ENCODE measurements around the gene ELOB.
A peak's percentile ranks its signal among the peaks of the same experiment; 100 is the strongest.

The ELOB gene

GRCh38 chr16:2752035-2752849 lies 24.8 kb downstream of the ELOB start, which contains the start of gene SRRM2:
SRRM2 (plus strand) TSS chr16:2752638; CDS start chr16:2756365, 3,727 bp downstream.
- Mint-ChIP-seq H3K27me3 (no peaks in the 10 kb centered on the region), H3K4me3 (peak within 1 kb of the TSS; percentile 95), H3K36me3 (peaks cover 56% of the 10 kb centered on the region), H3K9me3 (peaks cover 5% of the 10 kb centered on the region), H3K27ac (peak within 1 kb of the TSS; percentile 99), H3K4me1 (peaks cover 57% of the 10 kb centered on the region)
- ATAC-seq, result peak; percentile 96

DNA sequence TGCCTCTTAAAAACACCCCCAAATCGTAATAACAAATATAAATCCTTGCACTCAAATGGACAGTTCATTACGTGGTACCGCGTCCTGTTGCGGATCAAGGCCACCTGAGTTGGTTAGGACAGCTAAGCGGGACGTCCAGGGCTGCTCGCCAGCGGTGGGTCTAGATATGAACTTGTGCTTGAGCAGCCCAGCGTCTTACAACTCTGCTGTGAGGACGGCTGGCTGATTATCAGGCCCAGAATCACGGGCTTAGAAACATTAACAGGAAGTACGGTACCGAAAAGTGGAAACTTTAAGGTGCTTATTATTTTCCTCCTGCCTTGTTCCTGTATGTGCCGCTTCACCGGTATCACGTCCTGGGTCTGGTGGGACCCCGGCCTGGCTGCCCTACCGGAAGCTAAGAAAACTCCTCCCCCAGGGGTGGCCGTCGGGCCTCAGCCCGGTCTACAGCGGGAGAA lies 25.5 kb downstream of the ELOB start:
- ATAC-seq, result peak; percentile 73
- peaks cover 5% of the 10 kb centered on the region for H3K9me3 Mint-ChIP-seq
- H3K36me3 Mint-ChIP-seq, result peaks cover 50% of the 10 kb centered on the region
- H3K27ac Mint-ChIP-seq, result peak overlapping the region; percentile 99
- H3K27me3 Mint-ChIP-seq, result no peaks in the 10 kb centered on the region
- peaks cover 50% of the 10 kb centered on the region for H3K4me1 Mint-ChIP-seq
- peak overlapping the region; percentile 95 for H3K4me3 Mint-ChIP-seq

DNA sequence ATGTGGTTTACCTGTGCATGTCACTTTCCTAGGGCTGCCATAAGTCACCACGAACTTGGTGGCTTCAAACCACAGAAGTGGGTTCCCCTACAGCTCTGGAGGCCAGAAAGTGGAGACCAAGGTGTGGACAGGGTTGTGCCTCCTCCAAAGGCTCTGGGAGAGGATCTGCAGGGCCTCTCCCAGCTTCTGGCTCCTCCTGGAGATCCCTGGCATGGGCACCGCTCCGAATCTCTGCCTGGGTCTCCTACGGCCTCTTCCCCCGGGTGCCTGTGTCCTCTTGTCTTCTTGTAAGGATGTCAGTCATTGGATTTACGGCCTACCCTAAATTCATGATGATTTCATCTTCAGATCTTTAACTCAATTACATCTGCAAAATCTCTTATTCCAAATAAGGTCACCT lies 27.1 kb downstream of the ELOB start:
- Mint-ChIP-seq H3K9me3 (peaks cover 5% of the 10 kb centered on the region), H3K27me3 (no peaks in the 10 kb centered on the region), H3K4me3 (peak overlapping the region; percentile 38), H3K4me1 (peaks cover 34% of the 10 kb centered on the region), H3K36me3 (peaks cover 33% of the 10 kb centered on the region), H3K27ac (peak overlapping the region; percentile 99)
- no peak for ATAC-seq

DNA sequence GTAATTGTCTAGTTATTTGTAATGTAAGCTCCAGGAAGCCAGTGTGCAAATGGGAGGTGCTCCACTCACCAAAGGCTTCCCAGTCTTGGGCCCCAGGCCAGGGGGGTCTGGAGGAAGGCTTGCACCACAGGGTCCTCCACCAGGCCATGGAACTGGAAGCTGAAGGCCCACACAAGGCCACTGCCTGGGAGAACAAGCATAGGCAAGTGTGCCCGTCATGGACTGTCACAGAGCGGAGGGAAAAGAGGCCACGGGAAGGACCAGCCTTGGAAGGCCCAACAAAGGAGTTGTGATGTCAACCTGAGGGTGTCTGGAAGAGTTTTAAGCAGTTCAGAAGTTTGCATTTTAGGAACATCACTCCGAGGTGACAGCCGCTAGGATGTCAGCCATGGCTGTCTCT lies 27.6 kb downstream of the ELOB start:
- no peak overlapping the region for H3K4me3 Mint-ChIP-seq
- peaks cover 29% of the 10 kb centered on the region for H3K4me1 Mint-ChIP-seq
- H3K9me3 Mint-ChIP-seq, result peaks cover 5% of the 10 kb centered on the region
- ATAC-seq, result no peak
- H3K27ac Mint-ChIP-seq, result no peak overlapping the region
- peaks cover 31% of the 10 kb centered on the region for H3K36me3 Mint-ChIP-seq
- no peaks in the 10 kb centered on the region for H3K27me3 Mint-ChIP-seq

DNA sequence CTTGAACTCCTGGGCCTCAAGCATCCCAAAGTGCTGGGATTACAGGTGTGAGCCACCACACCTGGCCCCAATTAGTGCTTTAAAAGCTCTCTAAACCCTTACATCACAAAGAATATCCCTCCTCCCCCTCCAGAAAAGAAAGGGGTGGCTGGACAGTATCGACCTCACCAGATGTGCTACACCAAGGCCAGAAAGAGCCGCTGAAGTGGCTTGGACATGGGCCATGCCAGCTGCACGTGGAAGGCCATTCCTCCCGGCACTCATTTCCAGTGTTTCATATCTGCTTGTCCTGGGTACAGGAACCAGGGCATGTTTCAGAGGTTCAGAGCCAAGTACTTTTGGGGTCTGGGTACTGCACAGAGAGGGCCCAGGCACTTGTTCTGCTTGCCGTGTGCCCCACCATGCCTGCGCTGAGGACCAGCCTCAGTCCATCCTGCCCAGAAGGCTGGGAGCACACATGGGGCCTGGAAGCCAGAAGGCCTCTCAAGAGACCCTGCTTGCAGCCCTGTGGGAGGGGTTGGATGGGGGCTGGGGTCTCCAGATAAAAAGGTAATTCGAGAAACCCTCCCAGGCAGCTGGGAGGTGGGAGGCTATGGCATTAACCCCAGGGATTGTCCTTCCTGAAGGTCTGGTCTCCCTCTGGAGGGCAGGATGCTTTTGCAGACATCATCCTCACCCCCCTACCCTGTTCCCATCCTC lies 28.2 kb downstream of the ELOB start:
- Mint-ChIP-seq H3K4me3 (no peak overlapping the region), H3K27ac (no peak overlapping the region)

GRCh38 chr16:2745961-2746360 lies 31.1 kb downstream of the ELOB start:
- no peak overlapping the region for H3K4me3 Mint-ChIP-seq
- no peak for ATAC-seq
- no peak overlapping the region for H3K27ac Mint-ChIP-seq
- peaks cover 2% of the 10 kb centered on the region for H3K27me3 Mint-ChIP-seq
- peaks cover 13% of the 10 kb centered on the region for H3K36me3 Mint-ChIP-seq
- no peaks in the 10 kb centered on the region for H3K9me3 Mint-ChIP-seq
- peaks cover 7% of the 10 kb centered on the region for H3K4me1 Mint-ChIP-seq

More for the DNA sequence above, 28.2 kb downstream of the ELOB start:
- Mint-ChIP-seq H3K36me3 (peaks cover 25% of the 10 kb centered on the region), H3K4me1 (peaks cover 23% of the 10 kb centered on the region), H3K27me3 (no peaks in the 10 kb centered on the region), H3K9me3 (peaks cover 5% of the 10 kb centered on the region)
- no peak for ATAC-seq

DNA sequence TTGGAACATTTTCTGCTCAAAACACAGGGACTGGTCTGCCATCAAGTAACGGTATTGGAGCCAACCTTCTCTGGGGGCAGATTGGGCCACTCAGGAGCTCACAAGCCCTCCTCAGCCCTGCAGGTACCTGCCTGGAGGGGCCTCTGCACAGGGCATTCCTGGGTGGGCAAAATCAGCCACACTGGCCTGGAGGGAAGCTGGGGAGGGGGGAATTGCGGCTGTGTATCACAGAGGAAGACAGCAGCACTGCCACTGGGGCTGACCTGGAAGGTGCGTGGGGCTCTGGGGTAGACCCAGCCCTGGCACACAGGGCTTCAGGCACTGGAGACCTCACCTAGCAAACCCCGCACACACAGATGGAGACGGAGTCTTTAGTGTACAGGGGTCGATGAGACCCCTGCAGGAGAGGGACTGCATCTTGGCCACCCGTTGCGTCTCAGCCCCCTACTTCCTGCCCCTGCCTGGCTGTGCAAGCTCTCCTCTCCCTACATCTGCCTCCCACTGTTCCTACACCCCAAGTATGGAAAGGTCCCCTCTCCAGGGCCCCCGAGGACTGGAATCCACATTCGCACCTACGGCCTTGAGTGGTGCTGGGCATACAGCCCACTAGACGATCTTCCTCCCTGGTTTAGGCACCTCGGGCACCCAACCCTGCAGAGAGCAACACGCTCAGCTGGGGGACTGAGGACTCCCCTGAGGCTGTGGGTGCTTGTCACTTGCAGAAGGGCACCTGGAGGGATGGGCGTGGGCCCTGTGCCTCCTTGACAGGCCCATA lies 31.8 kb downstream of the ELOB start:
- peaks cover 6% of the 10 kb centered on the region for H3K4me1 Mint-ChIP-seq
- peaks cover 11% of the 10 kb centered on the region for H3K36me3 Mint-ChIP-seq
- ATAC-seq, result no peak
- no peak overlapping the region for H3K27ac Mint-ChIP-seq
- H3K4me3 Mint-ChIP-seq, result no peak overlapping the region
- H3K9me3 Mint-ChIP-seq, result no peaks in the 10 kb centered on the region
- H3K27me3 Mint-ChIP-seq, result peaks cover 9% of the 10 kb centered on the region

- Mint-ChIP-seq H3K9me3 (no peaks in the 10 kb centered on the region), H3K36me3 (peaks cover 5% of the 10 kb centered on the region), H3K27me3 (peaks cover 14% of the 10 kb centered on the region), H3K4me3 (no peak overlapping the region), H3K4me1 (no peaks in the 10 kb centered on the region), H3K27ac (no peak overlapping the region)
- no peak for ATAC-seq
Measured at GRCh38 chr16:2744711-2745110, 32.4 kb downstream of the ELOB start.

DNA sequence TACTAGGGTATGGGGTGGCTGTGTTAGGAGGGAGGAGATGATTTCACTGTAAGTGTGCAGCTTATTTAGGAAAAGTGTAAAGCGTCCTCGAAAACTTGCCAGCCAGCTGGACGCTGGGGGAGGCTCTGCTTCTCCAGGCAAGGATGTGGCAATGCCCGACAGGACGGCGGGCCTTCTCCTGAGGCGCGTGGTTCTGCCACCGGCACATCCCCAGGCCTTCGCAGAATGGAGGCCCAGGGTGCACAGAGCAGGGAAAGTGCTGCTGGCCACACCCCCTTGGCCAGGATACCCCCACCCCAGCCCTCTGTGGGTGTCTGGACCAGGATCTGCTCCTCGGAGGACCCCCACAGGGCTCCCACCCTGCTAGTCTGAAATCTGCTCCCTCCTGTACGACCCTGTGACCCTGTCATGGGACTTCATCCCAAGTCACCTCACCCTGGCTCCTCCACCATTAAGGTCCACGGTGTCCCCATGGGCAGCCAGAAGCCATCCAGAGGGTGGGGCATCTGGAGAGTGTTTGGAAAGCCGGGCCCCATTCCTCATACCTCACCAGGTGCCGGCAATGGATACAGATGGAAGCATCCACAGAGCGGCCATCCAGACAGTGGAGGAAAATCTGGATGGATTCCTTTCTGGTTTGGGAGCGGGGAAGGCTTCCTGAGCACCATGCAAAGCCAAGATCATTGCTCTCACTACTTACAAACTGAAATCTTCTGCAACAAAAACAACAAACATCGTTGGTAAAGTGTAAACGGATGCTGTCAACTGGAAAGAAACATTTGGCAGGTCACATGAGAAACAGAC lies 33.9 kb downstream of the ELOB start:
- Mint-ChIP-seq H3K27ac (no peak overlapping the region), H3K9me3 (no peaks in the 10 kb centered on the region), H3K4me3 (no peak overlapping the region), H3K4me1 (no peaks in the 10 kb centered on the region), H3K36me3 (no peaks in the 10 kb centered on the region), H3K27me3 (peaks cover 19% of the 10 kb centered on the region)
- no peak for ATAC-seq

- ATAC-seq, result no peak
- Mint-ChIP-seq H3K36me3 (no peaks in the 10 kb centered on the region), H3K9me3 (no peaks in the 10 kb centered on the region), H3K4me3 (no peak overlapping the region), H3K27me3 (peaks cover 25% of the 10 kb centered on the region), H3K27ac (no peak overlapping the region), H3K4me1 (no peaks in the 10 kb centered on the region)
Measured at GRCh38 chr16:2742323-2743006, 34.6 kb downstream of the ELOB start.

- H3K36me3 Mint-ChIP-seq, result no peaks in the 10 kb centered on the region
- no peak overlapping the region for H3K4me3 Mint-ChIP-seq
- peaks cover 38% of the 10 kb centered on the region for H3K27me3 Mint-ChIP-seq
- no peaks in the 10 kb centered on the region for H3K9me3 Mint-ChIP-seq
- ATAC-seq, result no peak
- H3K4me1 Mint-ChIP-seq, result no peaks in the 10 kb centered on the region
- H3K27ac Mint-ChIP-seq, result no peak overlapping the region
Measured at GRCh38 chr16:2741168-2741567, 35.9 kb downstream of the ELOB start.

DNA sequence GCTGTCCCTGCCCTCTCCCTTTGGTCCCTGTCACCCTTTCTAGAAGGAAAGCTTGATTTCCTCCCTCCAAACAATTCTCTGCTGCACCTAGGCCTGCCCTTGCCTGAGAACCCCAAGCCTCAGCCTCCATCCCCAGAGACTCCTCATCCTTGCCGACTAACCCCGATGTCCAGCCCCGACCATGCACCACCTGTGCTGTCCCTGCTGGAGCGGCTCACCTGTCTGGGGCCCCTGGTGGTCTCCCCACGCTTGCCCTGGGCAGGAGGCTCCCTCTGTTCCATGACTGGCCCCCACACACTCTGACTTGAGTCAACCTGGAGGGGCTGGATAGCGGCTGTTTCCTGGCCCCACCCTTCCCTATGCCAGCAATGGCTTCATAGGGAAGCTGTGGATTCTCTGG lies 36.6 kb downstream of the ELOB start:
- no peak for ATAC-seq
- H3K36me3 Mint-ChIP-seq, result no peaks in the 10 kb centered on the region
- no peaks in the 10 kb centered on the region for H3K4me1 Mint-ChIP-seq
- H3K9me3 Mint-ChIP-seq, result no peaks in the 10 kb centered on the region
- no peak overlapping the region for H3K4me3 Mint-ChIP-seq
- H3K27me3 Mint-ChIP-seq, result peaks cover 40% of the 10 kb centered on the region
- no peak overlapping the region for H3K27ac Mint-ChIP-seq

GRCh38 chr16:2739625-2740430 lies 37.3 kb downstream of the ELOB start:
- no peak overlapping the region for H3K27ac Mint-ChIP-seq
- H3K9me3 Mint-ChIP-seq, result no peaks in the 10 kb centered on the region
- ATAC-seq, result no peak

More at GRCh38 chr16:2739625-2740430, 37.3 kb downstream of the ELOB start:
- peaks cover 40% of the 10 kb centered on the region for H3K27me3 Mint-ChIP-seq
- no peak overlapping the region for H3K4me3 Mint-ChIP-seq
- H3K4me1 Mint-ChIP-seq, result no peaks in the 10 kb centered on the region
- no peaks in the 10 kb centered on the region for H3K36me3 Mint-ChIP-seq

All from stimulated activated memory B cell treated with anti-CD40 and anti-IgM and Interleukin-4, amounts not matched to agents 10 μg/mL and 1 μg/mL and 100 μg/mL, for 72 hours (primary cell).